GM10847 (cell line): ENCODE measurements around the gene PIP5K1B.

Experiments used
- POLR2A ChIP-seq: IDR thresholded peaks from 2 replicates; pipeline ENCODE4 v1.6.1; 2011; ENCODE audit not compliant: insufficient read length; ENCODE audit errors: extremely low read depth

PIP5K1B gene

GRCh38 chr9:68804911-68805889, 100.2 kb downstream of the PIP5K1B start:
- no peak for TF ChIP-seq POLR2A

- no peak for TF ChIP-seq POLR2A
Measured at GRCh38 chr9:68805890-68806517, 101.0 kb downstream of the PIP5K1B start.

- TF ChIP-seq POLR2A, result no peak
Measured at GRCh38 chr9:68808338-68808890, 103.4 kb downstream of the PIP5K1B start.

- no peak for TF ChIP-seq POLR2A
Measured at GRCh38 chr9:68817079-68817875, 112.2 kb downstream of the PIP5K1B start.

GRCh38 chr9:68819065-68819464, 114.0 kb downstream of the PIP5K1B start:
- TF ChIP-seq POLR2A, result no peak

GRCh38 chr9:68821911-68822310, 116.9 kb downstream of the PIP5K1B start:
- TF ChIP-seq POLR2A, result no peak

- no peak for TF ChIP-seq POLR2A
Measured at GRCh38 chr9:68822596-68823165, 117.6 kb downstream of the PIP5K1B start.

- TF ChIP-seq POLR2A, result no peak
Measured at GRCh38 chr9:68825762-68826472, 120.9 kb downstream of the PIP5K1B start.

- no peak for TF ChIP-seq POLR2A
Measured at GRCh38 chr9:68827837-68828744, 123.1 kb downstream of the PIP5K1B start.

- no peak for TF ChIP-seq POLR2A
Measured at GRCh38 chr9:68832101-68832500, 127.1 kb downstream of the PIP5K1B start.

- TF ChIP-seq POLR2A, result no peak
Measured at GRCh38 chr9:68832861-68833518, 128.0 kb downstream of the PIP5K1B start.

GRCh38 chr9:68834931-68835520, 130.0 kb downstream of the PIP5K1B start:
- no peak for TF ChIP-seq POLR2A
